HCEC 1CT (cell line): Measurements from ENCODE around the gene RPL10A.
A peak's percentile ranks its signal among the peaks of the same experiment; 100 is the strongest.
"Not testable (repeated sequence)": the region's sequence is repeated elsewhere in the genome, so short reads cannot be mapped to it uniquely, and the experiment has no call there.

Source experiments
- DNase-seq: peaks from one replicate; pipeline ENCODE4 v3.0.0-alpha.2; 2017

Gene RPL10A

GRCh38 chr6:35468181-35468979 is at the start of gene RPL10A:
Gene RPL10A, plus strand, starts transcription at chr6:35468401. Its CDS starts 34 bp downstream, at chr6:35468435.
- peak; percentile 94 for DNase-seq

GRCh38 chr6:35419417-35419816 is 48.8 kb upstream of the RPL10A start:
- DNase-seq = peak; percentile 71

- no peak for DNase-seq
These were observed 48.2 kb upstream of the RPL10A start for GRCh38 chr6:35419961-35420360.

- DNase-seq = peak; percentile 92
These were observed 42.9 kb upstream of the RPL10A start for GRCh38 chr6:35425284-35425683.

- DNase-seq = no peak
These were observed 42.1 kb upstream of the RPL10A start for GRCh38 chr6:35426074-35426473.

- DNase-seq = no peak
These were observed 40.8 kb upstream of the RPL10A start for GRCh38 chr6:35427435-35427834.

GRCh38 chr6:35427851-35428321 is 40.3 kb upstream of the RPL10A start:
- DNase-seq = peak; percentile 95

- DNase-seq = peak; percentile 24
These were observed 39.6 kb upstream of the RPL10A start for GRCh38 chr6:35428421-35429149.

GRCh38 chr6:35429463-35429862 is 38.7 kb upstream of the RPL10A start:
- no peak for DNase-seq

GRCh38 chr6:35432291-35432690 is 35.9 kb upstream of the RPL10A start:
- no peak for DNase-seq

GRCh38 chr6:35432702-35433101 is 35.5 kb upstream of the RPL10A start:
- DNase-seq = not testable (repeated sequence)

GRCh38 chr6:35435074-35435837 is 32.9 kb upstream of the RPL10A start:
- DNase-seq = no peak

- no peak for DNase-seq
These were observed 31.9 kb upstream of the RPL10A start for GRCh38 chr6:35436071-35436857.

- DNase-seq = not testable (repeated sequence)
These were observed 29.7 kb upstream of the RPL10A start for GRCh38 chr6:35438378-35439065.

- DNase-seq = no peak
These were observed 28.9 kb upstream of the RPL10A start for GRCh38 chr6:35439308-35439707.

- no peak for DNase-seq
These were observed 27.0 kb upstream of the RPL10A start for GRCh38 chr6:35441205-35441604.

- no peak for DNase-seq
These were observed 26.6 kb upstream of the RPL10A start for GRCh38 chr6:35441642-35442041.

- no peak for DNase-seq
These were observed 25.5 kb upstream of the RPL10A start for GRCh38 chr6:35442693-35443092.

- DNase-seq = no peak
These were observed 24.7 kb upstream of the RPL10A start for GRCh38 chr6:35443341-35444030.

- DNase-seq = peak; percentile 26
These were observed 22.5 kb upstream of the RPL10A start for GRCh38 chr6:35445691-35446090.

GRCh38 chr6:35448191-35448590 is 20.0 kb upstream of the RPL10A start:
- DNase-seq = no peak
